DND-41 (cell line): Measurements from ENCODE around the gene RBM44.

Source experiments
- ATAC-seq: fragments of 200-7000 bp; cut with Tn5 transposase; 3 replicates; pipeline ENCODE4 v1.9.1; 2021; ENCODE audit warnings: low read depth; ENCODE audit not compliant: insufficient read depth
- DNase-seq: peaks from one replicate; pipeline ENCODE4 v3.0.0-alpha.2; 2020
- H2AFZ ChIP-seq: 2 replicates; pipeline ENCODE4 v1.6.0; 2012; ENCODE audit warnings: low read depth, low read length
- H3K27ac ChIP-seq: 2 replicates; pipeline ENCODE4 v1.5.1; 2012; ENCODE audit warnings: low read length, inconsistent platforms
- H3K27me3 ChIP-seq: fragments of 200-600 bp; sonication (generic); 2 replicates; pipeline ENCODE4 v1.6.0; 2012; ENCODE audit warnings: low read length, mild to moderate bottlenecking, inconsistent platforms; ENCODE audit not compliant: insufficient read depth, poor library complexity
- H3K36me3 ChIP-seq: 2 replicates; pipeline ENCODE4 v1.5.1; 2012; ENCODE audit warnings: low read length, inconsistent platforms; ENCODE audit not compliant: insufficient read depth
- H3K4me1 ChIP-seq: 2 replicates; pipeline ENCODE4 v1.5.1; 2012; ENCODE audit warnings: mild to moderate bottlenecking, low read length; ENCODE audit not compliant: insufficient read depth
- H3K4me2 ChIP-seq: 2 replicates; pipeline ENCODE4 v1.6.0; 2012; ENCODE audit warnings: mild to moderate bottlenecking, moderate library complexity, low read length, inconsistent platforms; ENCODE audit not compliant: insufficient read depth
- H3K4me3 ChIP-seq, 2 experiments: fragments of 200-600 bp in 1 of 2; shearing (Covaris generic) in 1 of 2; 2 replicates each; pipeline ENCODE4 v1.5.1; 2012 to 2016; ENCODE audit warnings: inconsistent platforms in 2 of 2, low read length in 2 of 2, mild to moderate bottlenecking in 2 of 2, low read depth in 1 of 2, moderate library complexity in 1 of 2
- H3K79me2 ChIP-seq: 2 replicates; pipeline ENCODE4 v1.6.0; 2012; ENCODE audit warnings: low read length, inconsistent platforms; ENCODE audit not compliant: insufficient read depth
- H3K9ac ChIP-seq: 2 replicates; pipeline ENCODE4 v1.6.0; 2012; ENCODE audit warnings: low read depth, mild to moderate bottlenecking, inconsistent platforms, low read length, moderate library complexity
- H3K9me3 ChIP-seq: 2 replicates; pipeline ENCODE4 v1.5.1; 2012; ENCODE audit warnings: low read length, moderate library complexity, mild to moderate bottlenecking, inconsistent platforms; ENCODE audit not compliant: insufficient read depth, severe bottlenecking
- H4K20me1 ChIP-seq: 2 replicates; pipeline ENCODE4 v1.6.0; 2012; ENCODE audit warnings: low read length; ENCODE audit not compliant: insufficient read depth
- EZH2 ChIP-seq: IDR thresholded peaks from 3 replicates; pipeline ENCODE4 v1.6.1; 2012; ENCODE audit warnings: borderline replicate concordance, low read depth, mild to moderate bottlenecking, moderate library complexity, low read length, inconsistent platforms; ENCODE audit not compliant: severe bottlenecking
- TF ChIP-seq, protein P1 (sequence below): IDR thresholded peaks from 2 replicates; pipeline ENCODE4 v1.5.1; 2012; ENCODE audit warnings: borderline replicate concordance, low read length, moderate library complexity, mild to moderate bottlenecking; ENCODE audit not compliant: poor library complexity, severe bottlenecking; ENCODE audit errors: extremely low read depth

Gene RBM44

DNA sequence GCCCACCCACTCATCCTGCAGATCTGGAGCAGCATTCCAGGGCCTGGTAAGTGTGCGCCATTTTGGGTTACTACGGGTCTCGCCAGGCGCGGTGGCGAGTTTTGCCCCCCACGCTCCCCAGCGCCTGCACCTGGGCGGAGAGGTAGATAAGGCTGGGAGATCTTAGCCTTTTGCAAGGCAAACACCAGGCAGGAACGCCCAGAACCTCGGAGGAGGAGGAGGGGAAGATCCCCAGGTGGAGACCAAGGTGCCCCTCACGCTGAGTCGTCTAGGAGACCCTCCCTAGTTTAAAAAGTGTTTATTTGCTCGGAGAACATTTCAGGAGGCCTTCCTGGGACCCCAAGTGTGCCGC lies 60.5 kb downstream of the RBM44 start:
- H3K4me3 ChIP-seq: no peak overlapping the region
- H3K4me2 ChIP-seq: no peak overlapping the region
- H3K9ac ChIP-seq: no peak overlapping the region

DNA sequence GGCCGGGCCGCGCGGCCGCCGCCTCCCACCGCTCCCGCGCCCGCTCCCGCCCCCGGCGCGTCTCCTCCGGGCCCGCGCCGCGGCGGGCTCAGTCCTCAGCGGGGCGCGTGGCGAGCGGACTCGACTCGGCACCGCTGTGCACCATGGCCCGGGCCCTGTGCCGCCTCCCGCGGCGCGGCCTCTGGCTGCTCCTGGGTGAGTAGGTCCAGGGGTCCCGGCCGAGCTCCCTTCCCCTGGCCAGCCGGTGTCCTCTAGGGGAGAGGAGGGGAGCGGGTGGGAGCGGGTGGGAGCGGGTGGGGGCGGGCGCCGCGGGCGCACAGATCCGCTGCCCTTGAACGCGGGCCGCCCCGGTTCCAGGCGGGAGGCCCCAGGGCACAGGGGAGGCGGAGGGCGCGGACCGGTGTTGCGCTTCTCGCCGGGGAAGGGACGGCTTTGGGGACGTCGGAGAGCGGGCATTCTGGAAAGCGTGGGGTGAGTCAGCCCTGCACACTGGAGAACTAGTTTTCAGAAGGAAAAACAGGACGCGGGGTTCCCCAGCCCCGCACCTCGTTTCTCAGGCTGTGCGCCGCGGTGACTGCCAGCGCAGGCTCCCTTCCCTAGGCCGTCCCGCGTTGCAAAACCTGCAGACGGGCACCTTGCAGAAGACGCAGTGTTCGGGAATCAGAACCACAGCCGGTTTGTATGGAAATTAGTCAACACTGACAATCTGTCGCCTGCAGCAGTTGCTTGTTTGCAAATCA lies 61.1 kb downstream of the RBM44 start, which contains the start of gene RAMP1:
TSS of gene RAMP1 (plus strand) at position 91 of the 740 bp plus-strand sequence. CDS start at position 144, 53 bp downstream.
- no peaks in the 10 kb centered on the region for H3K36me3 ChIP-seq
- H3K27ac ChIP-seq: no peak within 1 kb of the TSS
- no peak within 1 kb of the TSS for H3K4me2 ChIP-seq
- DNase-seq: no peak
- H3K9me3 ChIP-seq: no peaks in the 10 kb centered on the region
- no peaks in the 10 kb centered on the region for H3K79me2 ChIP-seq
- TF ChIP-seq, protein P1, sequence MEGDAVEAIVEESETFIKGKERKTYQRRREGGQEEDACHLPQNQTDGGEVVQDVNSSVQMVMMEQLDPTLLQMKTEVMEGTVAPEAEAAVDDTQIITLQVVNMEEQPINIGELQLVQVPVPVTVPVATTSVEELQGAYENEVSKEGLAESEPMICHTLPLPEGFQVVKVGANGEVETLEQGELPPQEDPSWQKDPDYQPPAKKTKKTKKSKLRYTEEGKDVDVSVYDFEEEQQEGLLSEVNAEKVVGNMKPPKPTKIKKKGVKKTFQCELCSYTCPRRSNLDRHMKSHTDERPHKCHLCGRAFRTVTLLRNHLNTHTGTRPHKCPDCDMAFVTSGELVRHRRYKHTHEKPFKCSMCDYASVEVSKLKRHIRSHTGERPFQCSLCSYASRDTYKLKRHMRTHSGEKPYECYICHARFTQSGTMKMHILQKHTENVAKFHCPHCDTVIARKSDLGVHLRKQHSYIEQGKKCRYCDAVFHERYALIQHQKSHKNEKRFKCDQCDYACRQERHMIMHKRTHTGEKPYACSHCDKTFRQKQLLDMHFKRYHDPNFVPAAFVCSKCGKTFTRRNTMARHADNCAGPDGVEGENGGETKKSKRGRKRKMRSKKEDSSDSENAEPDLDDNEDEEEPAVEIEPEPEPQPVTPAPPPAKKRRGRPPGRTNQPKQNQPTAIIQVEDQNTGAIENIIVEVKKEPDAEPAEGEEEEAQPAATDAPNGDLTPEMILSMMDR: no peak
- no peak for TF ChIP-seq EZH2
- no peak within 1 kb of the TSS for H3K4me3 ChIP-seq
- ATAC-seq: no peak
- no peaks in the 10 kb centered on the region for H3K4me1 ChIP-seq
- no peak within 1 kb of the TSS for H2AFZ ChIP-seq
- no peak within 1 kb of the TSS for H3K9ac ChIP-seq
- no peaks in the 10 kb centered on the region for H4K20me1 ChIP-seq
- peaks cover 10% of the 10 kb centered on the region for H3K27me3 ChIP-seq

More for the DNA sequence above, 60.5 kb downstream of the RBM44 start:
- Histone ChIP-seq H3K27ac (no peak overlapping the region), H2AFZ (no peak overlapping the region), H3K9me3 (no peaks in the 10 kb centered on the region), H3K4me1 (no peaks in the 10 kb centered on the region), H3K36me3 (no peaks in the 10 kb centered on the region), H3K79me2 (no peaks in the 10 kb centered on the region), H4K20me1 (no peaks in the 10 kb centered on the region), H3K27me3 (peaks cover 10% of the 10 kb centered on the region)
- ATAC-seq: no peak
- TF ChIP-seq EZH2: no peak
- TF ChIP-seq, protein P1: no peak
- DNase-seq: no peak

DNA sequence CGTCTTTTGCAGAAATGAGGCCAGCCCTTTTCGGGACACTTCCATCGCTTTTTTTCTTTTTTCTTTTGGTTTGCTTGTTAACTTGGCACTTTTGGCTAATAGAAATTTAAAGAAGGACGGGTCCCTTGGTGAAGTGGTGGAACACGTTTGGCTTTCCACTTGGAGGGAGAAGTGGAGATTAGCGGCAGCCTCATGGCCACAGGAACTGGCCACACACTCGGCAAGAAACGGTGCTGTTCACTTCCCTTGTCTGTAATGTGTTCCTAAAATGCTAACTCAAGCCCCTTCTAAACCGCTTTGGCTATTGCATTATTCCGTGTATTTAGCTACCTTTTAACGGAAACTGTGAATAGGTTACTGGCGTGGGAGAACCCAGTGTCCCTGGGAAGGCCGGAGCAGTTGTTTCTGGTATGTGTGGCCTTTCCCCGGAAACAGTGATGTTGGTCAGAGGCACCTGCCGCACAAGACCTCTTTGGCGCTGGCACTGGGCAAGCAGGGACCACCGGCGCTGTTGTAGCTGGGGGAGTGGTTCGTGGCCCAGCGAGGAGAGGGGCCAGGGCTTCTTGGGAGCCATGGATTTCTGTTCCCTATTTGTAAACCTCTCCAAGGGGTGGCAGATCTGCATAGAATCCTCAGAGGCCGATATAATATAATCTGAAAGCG lies 61.8 kb downstream of the RBM44 start:
- no peaks in the 10 kb centered on the region for H4K20me1 ChIP-seq
- no peak overlapping the region for H3K4me2 ChIP-seq
- no peak for DNase-seq
- no peaks in the 10 kb centered on the region for H3K4me1 ChIP-seq
- H3K79me2 ChIP-seq: no peaks in the 10 kb centered on the region
- no peak overlapping the region for H3K27ac ChIP-seq
- H2AFZ ChIP-seq: no peak overlapping the region
- peaks cover 5% of the 10 kb centered on the region for H3K27me3 ChIP-seq
- H3K9me3 ChIP-seq: no peaks in the 10 kb centered on the region
- no peaks in the 10 kb centered on the region for H3K36me3 ChIP-seq
- no peak for ATAC-seq
- H3K9ac ChIP-seq: no peak overlapping the region
- no peak overlapping the region for H3K4me3 ChIP-seq
- TF ChIP-seq EZH2: no peak
- TF ChIP-seq, protein P1: no peak
